Measurements from ENCODE around the gene BCL7B.
"Not testable (repeated sequence)": the region's sequence is repeated elsewhere in the genome, so short reads cannot be mapped to it uniquely, and the experiment has no call there.

BCL7B gene

GRCh38 chr7:73530800-73531199 lies 26.7 kb downstream of the BCL7B start:
- DNase-seq = no peak

GRCh38 chr7:73526896-73527821 lies 30.3 kb downstream of the BCL7B start:
- DNase-seq = no peak

DNA sequence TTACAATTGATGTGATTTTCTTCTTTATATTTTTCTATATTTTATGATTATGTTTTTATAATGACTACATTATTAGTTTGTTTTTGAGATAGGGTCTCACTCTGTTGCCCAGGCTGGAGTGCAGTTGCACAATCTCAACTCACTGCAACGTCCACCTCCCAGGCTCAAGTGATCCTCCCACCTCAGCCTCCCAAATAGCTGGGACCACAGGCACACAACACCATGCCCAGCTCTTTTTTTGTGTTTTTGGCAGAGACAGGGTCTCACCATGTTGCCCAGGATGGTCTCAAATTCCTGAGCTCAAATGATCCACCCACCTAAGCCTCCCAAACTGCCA lies 31.4 kb downstream of the BCL7B start:
- not testable (repeated sequence) for DNase-seq

DNA sequence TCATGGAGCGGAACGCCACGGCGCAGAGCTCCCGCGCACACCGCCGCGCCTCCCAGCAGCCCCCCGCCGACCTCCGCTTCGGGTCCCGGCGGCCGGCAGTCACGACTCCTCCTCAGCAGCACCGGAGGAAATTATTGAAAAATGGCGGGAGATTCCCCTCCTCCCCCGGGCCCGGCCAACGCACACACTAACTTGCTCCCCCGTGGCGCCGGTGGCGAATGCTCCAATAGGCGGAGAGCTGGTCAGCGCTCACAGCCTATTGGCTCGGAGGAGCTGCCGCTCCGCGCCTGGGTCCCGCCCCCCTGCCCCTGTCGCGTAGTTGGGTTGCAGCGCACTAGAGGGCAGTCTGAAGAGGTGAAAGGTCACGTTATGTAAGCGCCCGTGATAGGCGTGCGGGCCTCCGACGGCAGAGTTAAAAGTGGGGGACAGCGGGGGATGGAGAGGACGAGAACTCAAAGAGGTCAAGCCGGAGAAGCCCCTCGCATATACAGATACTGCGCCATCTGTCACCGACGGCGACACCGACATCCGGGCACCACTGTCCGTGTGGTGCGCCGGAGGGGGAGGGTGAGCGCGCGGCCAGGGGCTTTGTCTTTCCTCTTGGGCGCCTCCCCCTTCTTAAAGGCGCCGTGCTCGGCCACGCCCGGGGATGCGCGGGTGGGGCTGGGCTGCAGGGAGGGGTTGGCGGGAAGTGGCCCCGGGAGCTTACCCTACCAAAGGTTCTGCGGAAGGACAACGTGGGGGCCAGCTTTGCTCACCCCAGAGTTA lies 35.2 kb downstream of the BCL7B start, which contains the start of gene BAZ1B:
TSS of gene BAZ1B (minus strand) at position 189 of the 768 bp plus-strand sequence. CDS start 360 bp downstream, outside the sequence.
- DNase-seq = peak; percentile 96

GRCh38 chr7:73521636-73522104 lies 35.8 kb downstream of the BCL7B start:
- DNase-seq = peak; percentile 84

- DNase-seq = peak; percentile 60
Observed at GRCh38 chr7:73520673-73521635, 36.5 kb downstream of the BCL7B start.

- DNase-seq = no peak
Observed at GRCh38 chr7:73519867-73520672, 37.4 kb downstream of the BCL7B start.

DNA sequence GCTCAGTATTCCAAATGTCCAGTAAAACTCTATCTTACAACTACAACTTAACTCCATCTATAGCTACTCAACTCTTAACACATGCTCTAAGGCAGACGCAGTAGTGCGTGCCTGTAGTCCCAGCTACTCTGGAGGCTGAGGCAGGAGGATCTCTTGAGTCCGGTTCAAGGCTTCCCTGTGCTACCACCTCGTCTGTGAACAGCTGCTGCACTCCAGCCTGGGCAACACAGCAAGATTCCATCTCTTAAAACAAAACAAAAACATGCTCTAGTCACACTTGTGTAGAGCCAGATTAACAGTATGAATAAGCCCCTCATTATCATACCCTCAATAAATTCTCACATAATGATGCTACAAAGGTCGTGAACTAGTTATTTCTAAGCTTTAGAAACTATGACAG lies 39.0 kb downstream of the BCL7B start:
- no peak for DNase-seq

GRCh38 chr7:73517241-73517995 lies 40.1 kb downstream of the BCL7B start:
- DNase-seq = no peak

GRCh38 chr7:73515178-73515577 lies 42.3 kb downstream of the BCL7B start:
- no peak for DNase-seq

DNA sequence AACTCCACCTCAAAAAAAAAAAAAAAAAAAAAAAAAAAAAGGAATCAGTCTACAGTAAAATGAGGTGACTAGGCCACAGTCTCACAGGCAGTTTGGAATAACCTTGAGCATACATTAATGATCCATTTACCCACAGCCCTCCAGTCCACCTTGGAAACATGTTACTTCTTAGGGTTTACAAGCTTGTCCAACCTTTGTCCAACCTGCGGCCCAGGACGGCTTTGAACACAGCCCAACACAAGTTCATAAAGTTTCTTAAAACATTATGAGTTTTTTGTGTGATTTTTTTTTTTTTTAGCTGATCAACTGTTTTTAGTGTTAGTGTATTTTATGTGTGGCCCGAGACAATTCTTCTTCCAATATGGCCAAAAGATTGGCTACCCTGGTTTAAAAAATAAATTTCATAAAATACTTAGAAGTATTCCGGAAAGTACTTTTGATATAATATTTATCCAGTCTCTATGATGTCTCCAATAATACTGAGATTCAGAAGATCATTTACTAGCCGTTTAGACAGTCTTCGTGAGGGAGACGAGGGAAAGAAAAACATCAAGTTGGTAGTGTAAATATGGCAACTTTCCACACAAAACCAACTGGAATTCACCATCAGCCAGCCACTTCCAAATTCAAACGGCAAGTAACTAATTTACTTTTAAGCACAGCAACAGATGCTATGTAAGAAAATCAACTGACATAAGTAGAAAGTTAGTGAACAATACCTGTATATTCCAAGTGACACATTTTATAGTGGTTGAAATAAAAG lies 45.3 kb downstream of the BCL7B start:
- no peak for DNase-seq

- DNase-seq = no peak
Observed at GRCh38 chr7:73509463-73509862, 48.0 kb downstream of the BCL7B start.

- no peak for DNase-seq
Observed at GRCh38 chr7:73507556-73507955, 49.9 kb downstream of the BCL7B start.

GRCh38 chr7:73504920-73505319 lies 52.6 kb downstream of the BCL7B start:
- no peak for DNase-seq

DNA sequence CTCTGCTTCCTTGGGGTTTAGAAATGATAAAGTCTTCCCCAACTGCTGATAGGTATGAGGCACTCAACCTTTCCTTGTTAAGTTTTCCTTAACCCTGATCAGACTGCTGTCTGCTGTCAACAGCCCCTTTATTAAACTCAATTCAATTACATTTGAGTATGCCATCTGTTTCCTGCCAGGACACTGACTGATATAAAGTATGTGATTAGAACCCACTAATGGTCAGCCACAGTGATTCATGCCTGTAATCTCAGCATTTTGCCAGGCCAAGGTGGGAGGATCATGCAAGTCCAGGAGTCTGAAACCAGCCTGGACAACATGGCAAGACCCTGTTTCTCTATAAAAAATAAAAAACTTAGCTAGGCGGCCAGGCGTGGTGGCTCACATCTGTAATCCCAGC lies 53.5 kb downstream of the BCL7B start:
- no peak for DNase-seq

DNA sequence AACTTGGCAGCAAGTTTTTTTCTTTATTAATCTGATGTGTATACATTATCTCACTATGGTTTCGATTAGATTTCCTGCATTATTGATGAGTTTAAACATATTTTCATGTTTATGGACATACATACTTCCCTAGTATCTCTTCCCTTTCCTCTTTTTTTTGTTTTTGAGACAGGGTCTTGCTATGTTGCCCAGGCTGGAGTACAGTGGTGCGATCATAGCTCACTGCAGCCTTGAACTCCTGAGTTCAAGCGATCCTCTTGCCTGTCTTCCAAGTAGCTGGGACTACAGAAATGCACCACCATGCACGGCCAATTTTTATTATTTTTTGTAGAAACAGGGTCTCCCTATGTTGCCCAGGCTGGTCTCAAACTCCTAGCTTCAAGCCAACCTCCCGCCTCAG lies 54.3 kb downstream of the BCL7B start:
- DNase-seq = no peak

DNA sequence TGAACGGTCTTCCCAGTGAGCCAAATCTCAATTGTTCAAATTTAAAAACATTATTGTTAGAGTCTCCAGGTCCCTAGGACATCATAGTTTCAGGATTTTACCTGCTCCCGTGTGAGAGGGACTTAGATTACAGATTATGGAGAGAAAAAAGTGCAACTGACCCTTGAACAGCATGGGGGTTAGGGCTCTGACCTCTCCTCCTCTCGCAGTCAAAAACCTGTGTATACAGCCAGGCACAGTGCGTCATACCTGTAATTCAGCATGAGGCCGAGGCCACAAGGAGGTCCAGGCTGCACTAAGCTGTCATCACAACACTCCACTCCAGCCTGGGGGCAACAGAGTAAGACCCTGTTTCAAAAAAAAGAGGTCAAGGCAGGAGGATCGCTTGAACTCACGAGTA lies 60.9 kb downstream of the BCL7B start:
- no peak for DNase-seq

DNA sequence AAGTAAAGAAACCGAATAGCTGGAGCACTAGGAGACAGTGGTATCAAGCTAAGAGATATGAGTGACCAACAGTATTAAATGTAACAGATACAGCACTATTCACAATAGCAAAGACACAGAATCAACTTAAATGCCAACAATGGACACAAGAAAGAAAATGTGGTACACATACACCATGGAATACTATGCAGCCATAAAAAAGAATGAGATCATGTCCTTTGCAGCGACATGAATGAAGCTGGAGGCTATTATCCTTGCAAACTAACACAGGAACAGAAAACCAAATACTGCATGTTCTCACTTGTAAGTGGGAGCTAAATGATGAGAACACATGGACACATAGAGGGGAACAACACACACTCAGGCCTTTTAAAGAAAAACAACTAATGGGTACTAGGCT lies 62.0 kb downstream of the BCL7B start:
- DNase-seq = not testable (repeated sequence)

GRCh38 chr7:73489976-73490375 lies 67.5 kb downstream of the BCL7B start:
- DNase-seq = no peak

DNA sequence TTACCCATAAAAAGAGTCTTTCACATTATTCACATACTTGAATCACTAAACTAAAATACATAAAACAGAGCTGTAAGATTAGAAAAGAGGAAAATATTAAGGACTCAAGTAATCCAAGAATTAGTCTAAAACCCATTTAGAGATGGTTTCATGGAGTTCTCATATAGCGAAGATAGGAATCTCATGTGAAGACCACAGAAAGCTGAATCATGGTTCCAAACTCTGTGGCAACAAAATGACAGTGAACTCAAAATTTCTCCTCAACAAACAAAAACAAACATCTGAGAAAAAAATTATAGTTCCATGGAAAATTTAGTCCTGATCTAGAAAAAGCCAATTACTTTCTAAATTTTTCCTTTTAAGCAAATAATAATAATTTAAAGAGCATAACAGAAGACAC lies 70.0 kb downstream of the BCL7B start:
- no peak for DNase-seq
